Vagina (tissue), 2 donors: Measurements from ENCODE around the gene SPATA12.

Experiments used
- POLR2A ChIP-seq, 2 donors: fragments of 450-650 bp; IDR thresholded peaks; one replicate each; pipeline ENCODE4 v1.6.1; 2017; ENCODE audit warnings: antibody characterized with exemption in 2 of 2, mild to moderate bottlenecking in 2 of 2, moderate library complexity in 2 of 2
- POLR2AphosphoS5 ChIP-seq, 2 donors: sonication (generic); formaldehyde crosslinking; IDR thresholded peaks; one replicate each; pipeline ENCODE4 v1.9.0; 2017; ENCODE audit warnings: antibody characterized with exemption in 2 of 2, mild to moderate bottlenecking in 2 of 2, low read depth in 1 of 2; ENCODE audit not compliant: insufficient read depth in 1 of 2
- TF ChIP-seq, protein P1 (sequence below), 3 experiments: fragments of 450-650 bp in 2 of 3; fragments of 200-600 bp in 1 of 3; sonication (generic) in 1 of 3; IDR thresholded peaks; one replicate each; pipeline ENCODE4 v1.5.1; 2017 to 2019; ENCODE audit warnings: antibody characterized with exemption in 3 of 3, mild to moderate bottlenecking in 2 of 3, moderate library complexity in 2 of 3

DNA sequence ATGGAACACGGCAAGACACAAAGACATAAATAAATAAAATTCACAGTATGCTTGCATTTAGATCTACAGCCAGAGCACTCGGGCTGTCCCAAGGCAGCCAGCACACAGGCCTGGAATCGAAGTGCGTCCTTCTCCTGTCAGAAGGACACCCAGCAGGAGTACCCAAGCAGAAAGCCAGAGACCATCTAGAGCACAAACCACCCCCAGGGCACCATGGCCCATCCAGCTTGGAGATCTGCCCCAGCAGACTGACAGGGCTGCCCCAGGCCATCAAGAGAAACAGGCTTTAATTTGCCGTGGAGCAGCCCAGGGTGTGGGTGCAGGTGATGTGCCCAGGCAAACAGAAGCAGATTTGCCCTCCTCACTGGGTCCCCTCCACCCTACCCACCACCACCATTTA, 7.8 kb upstream of the SPATA12 start:
- TF ChIP-seq, protein P1, sequence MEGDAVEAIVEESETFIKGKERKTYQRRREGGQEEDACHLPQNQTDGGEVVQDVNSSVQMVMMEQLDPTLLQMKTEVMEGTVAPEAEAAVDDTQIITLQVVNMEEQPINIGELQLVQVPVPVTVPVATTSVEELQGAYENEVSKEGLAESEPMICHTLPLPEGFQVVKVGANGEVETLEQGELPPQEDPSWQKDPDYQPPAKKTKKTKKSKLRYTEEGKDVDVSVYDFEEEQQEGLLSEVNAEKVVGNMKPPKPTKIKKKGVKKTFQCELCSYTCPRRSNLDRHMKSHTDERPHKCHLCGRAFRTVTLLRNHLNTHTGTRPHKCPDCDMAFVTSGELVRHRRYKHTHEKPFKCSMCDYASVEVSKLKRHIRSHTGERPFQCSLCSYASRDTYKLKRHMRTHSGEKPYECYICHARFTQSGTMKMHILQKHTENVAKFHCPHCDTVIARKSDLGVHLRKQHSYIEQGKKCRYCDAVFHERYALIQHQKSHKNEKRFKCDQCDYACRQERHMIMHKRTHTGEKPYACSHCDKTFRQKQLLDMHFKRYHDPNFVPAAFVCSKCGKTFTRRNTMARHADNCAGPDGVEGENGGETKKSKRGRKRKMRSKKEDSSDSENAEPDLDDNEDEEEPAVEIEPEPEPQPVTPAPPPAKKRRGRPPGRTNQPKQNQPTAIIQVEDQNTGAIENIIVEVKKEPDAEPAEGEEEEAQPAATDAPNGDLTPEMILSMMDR (IDR thresholded peaks at IDR 0.05): no peak
- no peak for TF ChIP-seq POLR2A (IDR thresholded peaks at IDR 0.05)
- no peak for TF ChIP-seq POLR2AphosphoS5 (IDR thresholded peaks at IDR 0.05; ENCODE audit: insufficient read depth in 1 of 2, low read depth in 1 of 2)
